Measurements from ENCODE around the gene WIZ.
"Not testable (repeated sequence)": the region's sequence is repeated elsewhere in the genome, so short reads cannot be mapped to it uniquely, and the experiment has no call there.

WIZ gene

DNA sequence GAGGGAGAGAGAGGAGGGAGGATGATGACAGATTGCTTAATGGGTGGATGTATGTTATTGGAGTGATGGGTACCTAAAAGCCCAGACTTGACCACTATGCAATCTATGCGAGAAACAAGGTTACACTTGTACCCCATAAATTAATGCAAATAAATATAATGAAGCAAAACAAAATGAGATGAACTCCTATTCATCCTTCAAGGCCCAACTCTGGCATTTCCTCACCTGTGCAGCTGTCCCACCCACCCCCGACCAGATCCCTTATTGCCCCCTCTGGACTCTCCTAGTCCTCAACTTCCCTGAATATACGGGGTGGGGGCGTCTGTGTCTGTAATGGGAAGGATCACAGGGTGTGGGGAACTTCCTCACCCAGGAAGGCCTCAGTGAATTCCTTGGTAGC, 25.4 kb upstream of the WIZ start:
- TF ChIP-seq, protein P1, sequence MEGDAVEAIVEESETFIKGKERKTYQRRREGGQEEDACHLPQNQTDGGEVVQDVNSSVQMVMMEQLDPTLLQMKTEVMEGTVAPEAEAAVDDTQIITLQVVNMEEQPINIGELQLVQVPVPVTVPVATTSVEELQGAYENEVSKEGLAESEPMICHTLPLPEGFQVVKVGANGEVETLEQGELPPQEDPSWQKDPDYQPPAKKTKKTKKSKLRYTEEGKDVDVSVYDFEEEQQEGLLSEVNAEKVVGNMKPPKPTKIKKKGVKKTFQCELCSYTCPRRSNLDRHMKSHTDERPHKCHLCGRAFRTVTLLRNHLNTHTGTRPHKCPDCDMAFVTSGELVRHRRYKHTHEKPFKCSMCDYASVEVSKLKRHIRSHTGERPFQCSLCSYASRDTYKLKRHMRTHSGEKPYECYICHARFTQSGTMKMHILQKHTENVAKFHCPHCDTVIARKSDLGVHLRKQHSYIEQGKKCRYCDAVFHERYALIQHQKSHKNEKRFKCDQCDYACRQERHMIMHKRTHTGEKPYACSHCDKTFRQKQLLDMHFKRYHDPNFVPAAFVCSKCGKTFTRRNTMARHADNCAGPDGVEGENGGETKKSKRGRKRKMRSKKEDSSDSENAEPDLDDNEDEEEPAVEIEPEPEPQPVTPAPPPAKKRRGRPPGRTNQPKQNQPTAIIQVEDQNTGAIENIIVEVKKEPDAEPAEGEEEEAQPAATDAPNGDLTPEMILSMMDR (IDR thresholded peaks at IDR 0.05; ENCODE audit: low read depth, low read length, poor library complexity, severe bottlenecking) = no peak
- no peak for TF ChIP-seq EZH2phosphoT487 (IDR thresholded peaks at IDR 0.05; ENCODE audit: borderline replicate concordance, low read length)
- Histone ChIP-seq H4K20me1 (ENCODE audit: control insufficient read depth, insufficient read depth, low read depth, low read length) (no peaks in the 10 kb centered on the region), H3K4me2 (ENCODE audit: low read length) (no peak overlapping the region), H3K79me2 (ENCODE audit: control insufficient read depth, low read length) (no peaks in the 10 kb centered on the region), H3K4me1 (ENCODE audit: control insufficient read depth, low read length) (peaks cover 7% of the 10 kb centered on the region), H3F3A (ENCODE audit: control insufficient read depth, insufficient read depth) (0 out of 2 replicates have a peak, but pooled peaks cover 2% of the 10 kb centered on the region), H3K27me3 (ENCODE audit: control insufficient read depth, low read length) (no peaks in the 10 kb centered on the region), H3K9me2 (replicated peaks; ENCODE audit: control insufficient read depth, low read length) (no peaks in the 10 kb centered on the region), H3K27ac (ENCODE audit: low read depth, low read length) (no peak overlapping the region), H3K36me3 (ENCODE audit: control insufficient read depth, low read length) (no peaks in the 10 kb centered on the region), H3K9me3 (ENCODE audit: control insufficient read depth, insufficient read depth, low read length) (no peaks in the 10 kb centered on the region), H3K4me3 (ENCODE audit: low read length) (no peak overlapping the region)

DNA sequence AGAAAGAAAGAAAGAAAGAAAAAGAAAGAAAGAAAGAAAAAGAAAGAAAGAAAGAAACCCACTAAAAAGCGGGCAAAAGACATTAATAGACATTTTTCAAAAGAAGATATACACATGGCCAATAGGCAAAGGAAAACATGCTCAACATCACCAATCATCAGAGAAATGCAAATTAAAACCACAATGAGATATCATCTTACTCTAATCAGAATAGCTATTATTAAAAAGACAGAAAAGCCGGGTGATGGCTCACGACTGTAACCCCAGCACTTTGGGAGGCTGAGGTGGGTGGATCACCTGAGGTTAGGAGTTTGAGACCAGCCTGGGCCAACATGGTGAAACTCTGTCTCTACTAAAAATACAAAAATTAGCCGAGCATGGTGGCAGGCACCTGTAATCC, 24.1 kb upstream of the WIZ start:
- 0 out of 2 replicates have a peak overlapping the region, but pooled peaks have one; percentile 5 for H3K4me2 ChIP-seq (ENCODE audit: low read length)
- not testable (repeated sequence) for H3K4me3 ChIP-seq (ENCODE audit: low read length); H3K79me2 ChIP-seq (ENCODE audit: control insufficient read depth, low read length); H3K9me2 ChIP-seq (replicated peaks; ENCODE audit: control insufficient read depth, low read length); H3K27ac ChIP-seq (ENCODE audit: low read depth, low read length); H3F3A ChIP-seq (ENCODE audit: control insufficient read depth, insufficient read depth); H3K36me3 ChIP-seq (ENCODE audit: control insufficient read depth, low read length); H3K9me3 ChIP-seq (ENCODE audit: control insufficient read depth, insufficient read depth, low read length); H4K20me1 ChIP-seq (ENCODE audit: control insufficient read depth, insufficient read depth, low read depth, low read length)
- peaks cover 11% of the 10 kb centered on the region for H3K27me3 ChIP-seq (ENCODE audit: control insufficient read depth, low read length)
- peaks cover 11% of the 10 kb centered on the region for H3K4me1 ChIP-seq (ENCODE audit: control insufficient read depth, low read length)

DNA sequence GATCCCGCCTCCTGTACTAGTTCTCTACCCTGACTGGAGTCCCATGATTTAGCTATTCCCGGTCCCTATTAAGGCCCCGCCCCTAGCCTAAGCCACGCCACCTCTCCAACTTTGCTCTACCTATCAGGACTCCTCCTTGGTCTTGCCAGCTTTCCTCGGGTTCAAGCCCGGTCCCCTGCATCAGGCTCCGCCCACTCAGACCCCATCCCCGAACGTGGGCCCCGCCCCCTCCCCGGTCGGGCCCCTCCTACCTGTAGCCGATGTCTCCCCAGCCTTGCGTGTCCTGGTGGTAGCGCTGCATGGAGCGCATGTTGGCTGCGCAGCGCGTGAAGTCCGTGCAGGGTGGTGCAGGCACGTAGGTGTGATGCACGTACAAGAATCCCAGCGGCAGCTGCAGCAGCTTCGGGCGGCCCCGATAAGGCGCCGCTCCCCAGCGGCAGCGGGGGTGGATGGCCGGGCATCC, 21.9 kb upstream of the WIZ start:
- Histone ChIP-seq H3K27me3 (ENCODE audit: control insufficient read depth, low read length) (peaks cover 11% of the 10 kb centered on the region), H3K9me2 (replicated peaks; ENCODE audit: control insufficient read depth, low read length) (no peaks in the 10 kb centered on the region), H3K4me2 (ENCODE audit: low read length) (no peak overlapping the region), H3K9me3 (ENCODE audit: control insufficient read depth, insufficient read depth, low read length) (no peaks in the 10 kb centered on the region), H3K4me1 (ENCODE audit: control insufficient read depth, low read length) (peaks cover 20% of the 10 kb centered on the region), H3K4me3 (ENCODE audit: low read length) (no peak overlapping the region), H4K20me1 (ENCODE audit: control insufficient read depth, insufficient read depth, low read depth, low read length) (no peaks in the 10 kb centered on the region), H3K79me2 (ENCODE audit: control insufficient read depth, low read length) (no peaks in the 10 kb centered on the region), H3K27ac (ENCODE audit: low read depth, low read length) (no peak overlapping the region), H3F3A (ENCODE audit: control insufficient read depth, insufficient read depth) (0 out of 2 replicates have a peak, but pooled peaks cover 7% of the 10 kb centered on the region), H3K36me3 (ENCODE audit: control insufficient read depth, low read length) (no peaks in the 10 kb centered on the region)
- TF ChIP-seq, protein P1 (IDR thresholded peaks at IDR 0.05; ENCODE audit: low read depth, low read length, poor library complexity, severe bottlenecking) = no peak
- TF ChIP-seq EZH2phosphoT487 (IDR thresholded peaks at IDR 0.05; ENCODE audit: borderline replicate concordance, low read length) = no peak

DNA sequence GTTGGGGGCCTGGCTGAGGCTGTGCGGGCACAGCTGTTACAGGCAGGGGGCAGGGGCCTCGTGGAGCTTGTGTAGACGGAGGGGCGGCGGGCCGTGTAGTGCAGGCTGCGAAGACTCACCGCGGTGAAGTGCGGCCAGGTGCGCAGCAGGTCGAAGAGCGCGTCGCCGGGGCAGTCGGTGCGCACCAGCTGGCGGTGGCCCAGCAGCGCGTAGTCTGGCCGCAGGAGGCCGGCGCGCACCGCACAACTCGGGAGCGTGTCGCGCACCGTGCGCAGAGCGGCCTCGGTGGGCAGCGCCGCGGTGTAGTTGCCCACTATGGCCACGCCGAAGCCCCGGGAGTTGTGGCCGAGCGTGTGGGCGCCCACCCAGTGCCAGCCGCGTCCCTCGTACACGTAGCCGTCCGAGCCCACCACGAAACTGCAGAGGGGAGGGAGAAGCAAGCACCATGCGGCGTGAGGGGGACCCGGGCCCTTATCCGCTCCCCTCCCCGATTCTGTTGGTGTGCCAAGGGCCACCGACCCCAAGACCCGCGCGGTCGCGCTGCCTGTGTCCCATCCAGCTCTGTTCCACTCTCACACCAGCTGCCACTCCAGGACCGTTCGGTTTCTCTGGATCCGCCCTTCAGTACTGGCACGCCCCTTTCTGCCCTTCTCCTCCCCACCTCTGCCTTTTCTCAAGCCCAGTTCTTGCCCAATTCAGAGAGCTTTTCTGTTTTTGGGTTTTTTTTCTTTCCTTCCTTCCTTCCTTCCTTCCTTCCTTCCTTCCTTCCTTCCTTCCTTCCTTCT, 19.9 kb upstream of the WIZ start:
- Histone ChIP-seq H3F3A (ENCODE audit: control insufficient read depth, insufficient read depth) (0 out of 2 replicates have a peak, but pooled peaks cover 7% of the 10 kb centered on the region), H3K79me2 (ENCODE audit: control insufficient read depth, low read length) (peaks cover 1% of the 10 kb centered on the region), H3K4me3 (ENCODE audit: low read length) (no peak overlapping the region), H3K9me2 (replicated peaks; ENCODE audit: control insufficient read depth, low read length) (no peaks in the 10 kb centered on the region), H3K4me1 (ENCODE audit: control insufficient read depth, low read length) (peaks cover 31% of the 10 kb centered on the region), H4K20me1 (ENCODE audit: control insufficient read depth, insufficient read depth, low read depth, low read length) (no peaks in the 10 kb centered on the region), H3K9me3 (ENCODE audit: control insufficient read depth, insufficient read depth, low read length) (no peaks in the 10 kb centered on the region), H3K36me3 (ENCODE audit: control insufficient read depth, low read length) (no peaks in the 10 kb centered on the region), H3K27me3 (ENCODE audit: control insufficient read depth, low read length) (peaks cover 11% of the 10 kb centered on the region), H3K4me2 (ENCODE audit: low read length) (no peak overlapping the region), H3K27ac (ENCODE audit: low read depth, low read length) (no peak overlapping the region)
- TF ChIP-seq EZH2phosphoT487 (IDR thresholded peaks at IDR 0.05; ENCODE audit: borderline replicate concordance, low read length) = no peak
- TF ChIP-seq, protein P1 (IDR thresholded peaks at IDR 0.05; ENCODE audit: low read depth, low read length, poor library complexity, severe bottlenecking) = no peak

All from DOHH2 (cell line).